Measurements from ENCODE around the gene LAX1. TPM values are rescaled to one million over a fixed set of nuclear protein-coding genes. Genes with fewer than 3 reads are reported as not detected.
"Not testable (repeated sequence)": the region's sequence is repeated elsewhere in the genome, so short reads cannot be mapped to it uniquely, and the experiment has no call there.

The LAX1 gene
- polyA plus RNA-seq, 1 donor from 2014 or later: 46.8 TPM

DNA sequence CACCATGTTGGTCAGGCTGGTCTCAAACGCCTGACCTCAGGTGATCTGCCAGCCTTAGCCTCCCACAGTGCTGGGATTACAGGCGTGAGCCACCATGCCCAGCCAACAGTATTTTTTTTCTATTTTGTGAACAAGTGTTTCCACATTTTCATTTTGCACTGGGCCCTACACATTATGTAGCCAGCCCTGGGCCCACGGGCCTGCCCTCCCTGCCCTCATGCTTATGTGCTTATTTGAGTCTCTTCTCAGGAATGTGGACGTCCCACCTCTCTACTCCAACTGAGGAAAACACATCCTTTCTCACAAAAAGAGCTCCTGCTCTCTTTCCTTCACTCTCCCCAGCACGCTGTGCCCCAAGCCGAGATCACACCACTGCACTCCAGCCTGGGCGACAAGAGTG, 17.0 kb downstream of the LAX1 start:
- H3K27me3 Mint-ChIP-seq: no peaks in the 10 kb centered on the region
- H3K4me1 Mint-ChIP-seq: no peaks in the 10 kb centered on the region
- peaks cover 0 to 2% (median 0%) of the 10 kb centered on the region in 3 donors for H3K9me3 Mint-ChIP-seq
- H3K36me3 Mint-ChIP-seq: no peaks in the 10 kb centered on the region
- no peak overlapping the region for H3K4me3 Mint-ChIP-seq
- peak overlapping the region in 1 of 3 donors; percentile 6 for H3K27ac Mint-ChIP-seq

DNA sequence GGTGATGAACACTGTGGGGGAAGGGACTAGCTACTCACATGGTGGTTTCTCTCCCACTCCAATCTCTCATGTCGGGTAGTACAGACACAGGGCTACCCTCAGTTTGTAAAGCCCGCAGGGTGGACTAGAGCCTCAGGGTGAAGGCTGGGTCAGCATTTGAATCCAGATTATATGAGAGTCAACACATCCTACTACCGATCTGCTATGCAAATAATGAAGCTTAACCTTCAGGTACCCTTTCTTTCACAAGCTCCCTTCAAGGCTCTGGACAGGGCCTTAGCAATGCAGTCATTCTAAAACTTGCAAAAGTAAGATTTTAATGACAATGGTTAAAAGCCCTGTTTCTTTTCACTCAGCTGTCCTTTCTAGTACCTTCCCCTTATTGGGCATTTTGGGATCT, 25.0 kb downstream of the LAX1 start:
- Mint-ChIP-seq H3K27ac (no peak overlapping the region), H3K4me3 (peak overlapping the region in 1 of 4 donors; percentile 6), H3K4me1 (peaks cover 2 to 4% (median 2%) of the 10 kb centered on the region in 3 donors), H3K36me3 (no peaks in the 10 kb centered on the region), H3K9me3 (peaks cover 0 to 2% (median 0%) of the 10 kb centered on the region in 3 donors), H3K27me3 (no peaks in the 10 kb centered on the region)

DNA sequence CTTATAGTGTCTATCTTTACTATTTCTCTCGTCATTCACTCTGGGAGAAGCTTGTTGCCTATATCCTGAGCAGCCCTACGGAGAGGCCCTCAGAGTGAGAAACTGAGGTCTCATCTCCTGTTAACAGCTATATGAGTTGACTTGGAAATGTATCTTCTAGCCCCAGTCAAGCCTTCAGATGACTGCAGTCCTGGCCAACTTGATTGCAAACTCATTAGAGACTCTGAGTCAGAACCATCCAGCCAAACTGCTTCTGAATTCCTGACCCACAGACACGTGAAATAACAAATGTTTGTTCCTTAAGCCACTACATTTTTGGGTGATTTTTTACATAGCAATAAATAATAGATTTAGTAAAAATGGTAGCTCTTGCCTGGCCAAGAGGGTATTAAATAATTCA, 26.5 kb downstream of the LAX1 start:
- H3K9me3 Mint-ChIP-seq: no peaks in the 10 kb centered on the region
- peak overlapping the region in 1 of 3 donors; percentile 31 for H3K27ac Mint-ChIP-seq
- no peaks in the 10 kb centered on the region for H3K36me3 Mint-ChIP-seq
- H3K27me3 Mint-ChIP-seq: no peaks in the 10 kb centered on the region
- H3K4me1 Mint-ChIP-seq: peaks cover 4 to 9% (median 7%) of the 10 kb centered on the region in 3 donors
- no peak overlapping the region for H3K4me3 Mint-ChIP-seq

DNA sequence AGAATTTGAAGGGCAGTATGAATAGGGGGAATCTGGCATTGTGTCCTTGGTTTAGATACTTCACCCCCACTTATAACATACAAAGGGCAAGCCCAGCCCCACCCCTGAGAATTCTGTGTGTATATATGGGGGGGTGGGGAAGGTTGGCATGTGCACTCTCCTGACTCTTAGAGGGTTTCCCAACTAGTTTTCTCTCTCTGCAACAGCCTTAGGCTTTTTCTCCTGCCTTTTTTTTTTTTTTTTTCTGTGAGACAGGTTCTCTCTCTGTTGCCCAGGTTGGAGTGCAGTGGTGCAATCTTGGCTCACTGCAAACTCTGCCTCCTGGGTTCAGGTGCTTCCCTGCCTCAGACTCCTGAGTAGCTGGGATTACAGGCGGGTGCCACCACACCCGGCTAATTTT, 27.5 kb downstream of the LAX1 start:
- Mint-ChIP-seq H3K27ac (no peak overlapping the region), H3K9me3 (no peaks in the 10 kb centered on the region), H3K36me3 (peaks cover 2% of the 10 kb centered on the region), H3K4me3 (no peak overlapping the region), H3K27me3 (no peaks in the 10 kb centered on the region), H3K4me1 (peaks cover 12 to 13% (median 13%) of the 10 kb centered on the region in 3 donors)

DNA sequence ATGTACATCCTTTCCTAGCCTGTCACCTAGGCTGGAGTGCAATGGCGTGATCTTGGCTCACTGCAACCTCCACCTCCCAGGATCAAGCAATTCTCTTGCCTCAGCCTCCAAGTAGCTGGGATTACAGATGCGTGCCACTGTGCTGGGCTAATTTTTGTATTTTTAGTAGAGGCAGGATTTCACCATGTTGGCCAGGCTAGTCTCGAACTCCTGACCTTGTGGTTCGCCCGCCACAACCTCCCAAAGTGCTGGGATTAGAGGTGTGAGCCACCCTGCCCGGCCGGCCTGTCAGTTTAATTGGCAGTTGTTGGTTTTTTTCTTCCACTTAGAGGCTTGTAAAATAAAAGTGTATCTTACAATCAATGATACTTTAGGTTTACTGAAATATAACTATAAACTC, 28.6 kb downstream of the LAX1 start:
- not testable (repeated sequence) for H3K9me3 Mint-ChIP-seq, H3K4me3 Mint-ChIP-seq, H3K27me3 Mint-ChIP-seq, H3K36me3 Mint-ChIP-seq
- Mint-ChIP-seq H3K4me1 (peaks cover 22 to 23% (median 23%) of the 10 kb centered on the region in 3 donors), H3K27ac (peak overlapping the region in 1 of 3 donors; percentile 18)

DNA sequence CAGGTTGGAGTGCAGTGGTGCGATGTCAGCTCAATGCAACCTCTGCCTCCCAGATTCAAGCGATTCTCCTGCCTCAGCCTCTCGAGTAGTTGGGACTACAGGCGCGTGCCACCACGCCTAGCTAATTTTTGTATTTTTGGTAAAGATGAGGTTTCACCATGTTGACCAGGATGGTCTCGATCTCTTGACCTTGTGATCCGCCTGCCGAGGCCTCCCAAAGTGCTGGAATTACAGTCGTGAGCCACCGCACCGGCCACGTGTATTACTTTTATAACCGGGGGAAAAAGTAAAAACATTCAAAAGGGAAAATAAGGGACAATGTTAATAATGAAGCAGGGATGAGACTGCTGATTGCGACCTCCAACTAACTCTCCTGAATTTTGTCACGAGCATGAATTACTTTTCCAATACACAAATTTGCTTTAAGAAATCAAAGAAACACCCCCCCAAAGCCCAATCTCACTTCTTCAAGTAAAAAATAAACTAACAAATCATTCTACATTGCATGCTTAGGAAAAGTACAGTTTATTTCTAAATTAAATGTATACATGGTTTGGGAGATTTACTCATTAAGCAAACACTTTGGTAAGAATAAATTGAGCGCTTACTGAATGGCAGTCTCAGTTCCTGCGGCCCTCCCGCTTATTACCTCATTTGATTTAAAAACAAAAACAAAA, 29.9 kb downstream of the LAX1 start:
- Mint-ChIP-seq H3K4me1 (peaks cover 25 to 34% (median 25%) of the 10 kb centered on the region in 3 donors), H3K36me3 (peaks cover 3% of the 10 kb centered on the region), H3K27ac (peak overlapping the region; percentile 83 to 99 (median 98))

DNA sequence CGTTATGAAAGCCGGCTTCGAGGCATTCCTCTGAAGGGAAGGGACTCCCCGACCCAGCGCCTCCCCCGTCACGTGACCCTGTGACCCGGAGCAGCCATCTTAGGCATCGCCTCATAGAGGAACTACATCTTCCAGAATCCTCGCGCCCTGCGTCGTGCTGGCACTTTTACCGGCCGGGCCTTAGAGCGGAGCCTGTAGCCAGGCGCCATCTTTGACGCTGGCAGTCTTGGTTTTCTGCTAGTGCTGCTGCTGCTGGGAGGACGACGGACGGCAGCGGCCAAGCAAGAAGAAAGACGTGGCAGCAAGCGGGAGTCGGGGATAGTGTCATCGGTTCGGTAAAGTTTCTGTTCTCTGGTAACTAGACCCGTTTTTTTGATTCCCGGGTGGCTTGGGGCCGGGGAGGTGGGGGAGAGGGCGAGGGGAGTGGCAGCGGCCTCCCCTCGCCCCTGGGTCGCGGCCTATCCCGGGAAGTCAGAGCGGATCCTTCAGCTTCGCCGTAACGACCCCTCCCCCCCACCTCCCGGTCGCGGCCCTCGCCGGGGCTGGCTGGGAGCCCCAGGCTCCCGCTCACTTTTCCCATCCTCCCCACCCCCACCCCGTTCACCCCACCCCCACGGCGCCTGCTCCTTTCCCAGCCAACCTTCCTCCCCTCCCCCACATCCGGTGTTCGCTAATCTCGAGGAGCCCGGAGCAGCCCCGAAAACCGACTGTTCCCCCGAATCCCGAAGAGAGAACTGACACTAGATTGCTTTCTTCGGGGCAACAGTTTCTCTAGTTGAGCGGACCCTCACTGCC, 30.7 kb downstream of the LAX1 start, which contains the start of the genes ZBED6 and ZC3H11A:
Gene ZBED6, plus strand, starts transcription at position 183 of the 795 bp plus-strand sequence. CDS start 1,900 bp downstream, outside the sequence.
Gene ZC3H11A, plus strand, starts transcription at position 183 of the 795 bp plus-strand sequence. CDS start 21,448 bp downstream, outside the sequence.
- H3K36me3 Mint-ChIP-seq: peaks cover 3% of the 10 kb centered on the region
- H3K9me3 Mint-ChIP-seq: no peaks in the 10 kb centered on the region

More for the DNA sequence above, 29.9 kb downstream of the LAX1 start:
- peak overlapping the region; percentile 93 to 99 (median 98) for H3K4me3 Mint-ChIP-seq
- no peaks in the 10 kb centered on the region for H3K27me3 Mint-ChIP-seq
- H3K9me3 Mint-ChIP-seq: no peaks in the 10 kb centered on the region

DNA sequence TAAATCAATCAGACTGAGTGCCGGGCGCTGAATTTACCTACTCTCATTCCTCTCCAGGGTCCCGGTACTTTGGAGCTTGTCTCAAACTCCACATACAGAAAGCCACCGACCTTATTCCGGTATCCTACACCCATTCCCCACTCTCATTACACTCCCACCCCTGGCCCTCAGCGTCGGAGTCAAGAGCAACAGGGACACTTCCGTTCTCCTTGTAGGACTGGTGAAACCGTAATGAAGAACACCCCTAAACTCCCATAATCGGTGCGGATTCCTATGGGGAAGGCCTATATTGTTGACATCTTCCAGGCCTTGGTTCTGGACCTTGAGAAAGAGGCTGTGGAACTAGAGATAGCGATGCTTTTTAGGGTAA, 31.2 kb downstream of the LAX1 start:
- Mint-ChIP-seq H3K36me3 (peaks cover 3% of the 10 kb centered on the region), H3K4me1 (peaks cover 29 to 40% (median 33%) of the 10 kb centered on the region in 3 donors), H3K9me3 (no peaks in the 10 kb centered on the region), H3K27me3 (no peaks in the 10 kb centered on the region), H3K27ac (peak overlapping the region; percentile 65 to 99 (median 93)), H3K4me3 (peak overlapping the region; percentile 93 to 99 (median 96))

More for the DNA sequence above, 30.7 kb downstream of the LAX1 start, which contains the start of the genes ZBED6 and ZC3H11A:
- H3K4me3 Mint-ChIP-seq: peak within 1 kb of the TSS; percentile 93 to 99 (median 98)
- peak within 1 kb of the TSS; percentile 83 to 99 (median 98) for H3K27ac Mint-ChIP-seq
- no peaks in the 10 kb centered on the region for H3K27me3 Mint-ChIP-seq
- H3K4me1 Mint-ChIP-seq: peaks cover 27 to 38% (median 30%) of the 10 kb centered on the region in 3 donors

DNA sequence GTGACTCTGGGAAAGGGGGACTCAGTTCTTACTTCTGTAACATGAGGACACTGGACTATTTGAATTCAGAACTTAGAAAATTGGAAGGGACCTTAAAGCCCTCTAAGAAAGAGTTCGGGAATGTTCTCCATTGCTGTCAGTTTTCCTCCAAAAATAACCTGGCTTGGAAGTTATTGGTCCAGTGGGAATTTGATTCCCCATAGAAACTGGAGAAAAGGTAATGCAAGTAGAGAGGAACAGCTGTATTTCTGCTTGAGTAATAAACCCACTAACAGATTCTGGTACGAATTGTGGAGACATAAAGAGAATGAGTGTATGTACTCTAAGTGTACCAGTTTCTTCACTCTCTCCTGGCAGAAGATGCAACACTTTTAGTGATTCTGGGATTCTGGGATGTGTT, 32.2 kb downstream of the LAX1 start:
- Mint-ChIP-seq H3K4me1 (peaks cover 30 to 45% (median 35%) of the 10 kb centered on the region in 3 donors), H3K27ac (peak overlapping the region in 2 of 3 donors; percentile 48 to 65), H3K9me3 (no peaks in the 10 kb centered on the region), H3K36me3 (peaks cover 3% of the 10 kb centered on the region), H3K4me3 (peak overlapping the region in 3 of 4 donors; percentile 93 to 99 (median 95)), H3K27me3 (no peaks in the 10 kb centered on the region)

DNA sequence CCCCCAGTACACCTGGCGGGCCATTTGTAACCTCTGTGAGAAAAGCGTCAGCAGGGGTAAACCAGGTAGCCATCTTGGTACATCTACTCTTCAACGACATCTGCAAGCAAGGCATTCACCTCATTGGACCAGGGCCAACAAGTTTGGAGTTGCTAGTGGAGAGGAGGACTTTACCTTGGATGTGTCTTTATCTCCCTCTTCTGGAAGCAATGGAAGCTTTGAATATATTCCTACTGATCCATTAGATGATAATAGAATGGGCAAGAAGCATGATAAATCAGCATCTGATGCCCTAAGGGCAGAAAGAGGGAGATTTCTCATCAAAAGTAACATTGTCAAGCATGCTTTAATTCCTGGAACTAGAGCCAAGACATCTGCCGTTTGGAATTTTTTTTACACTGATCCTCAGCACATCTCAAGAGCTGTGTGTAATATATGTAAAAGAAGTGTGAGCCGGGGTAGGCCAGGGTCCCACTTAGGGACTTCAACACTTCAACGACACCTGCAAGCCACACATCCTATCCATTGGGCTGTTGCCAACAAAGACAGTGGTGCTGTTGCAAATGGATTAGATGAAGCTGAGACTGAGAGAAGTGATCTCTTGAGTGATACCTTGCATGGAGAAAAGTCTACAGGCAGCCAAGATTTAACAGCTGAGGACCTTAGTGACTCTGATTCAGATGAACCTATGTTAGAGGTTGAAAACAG, 33.1 kb downstream of the LAX1 start:
- peaks cover 33 to 48% (median 35%) of the 10 kb centered on the region in 3 donors for H3K4me1 Mint-ChIP-seq
- peaks cover 5% of the 10 kb centered on the region for H3K36me3 Mint-ChIP-seq
- H3K9me3 Mint-ChIP-seq: no peaks in the 10 kb centered on the region
- no peaks in the 10 kb centered on the region for H3K27me3 Mint-ChIP-seq
- peak overlapping the region in 3 of 4 donors; percentile 31 to 95 (median 93) for H3K4me3 Mint-ChIP-seq
- no peak overlapping the region for H3K27ac Mint-ChIP-seq

DNA sequence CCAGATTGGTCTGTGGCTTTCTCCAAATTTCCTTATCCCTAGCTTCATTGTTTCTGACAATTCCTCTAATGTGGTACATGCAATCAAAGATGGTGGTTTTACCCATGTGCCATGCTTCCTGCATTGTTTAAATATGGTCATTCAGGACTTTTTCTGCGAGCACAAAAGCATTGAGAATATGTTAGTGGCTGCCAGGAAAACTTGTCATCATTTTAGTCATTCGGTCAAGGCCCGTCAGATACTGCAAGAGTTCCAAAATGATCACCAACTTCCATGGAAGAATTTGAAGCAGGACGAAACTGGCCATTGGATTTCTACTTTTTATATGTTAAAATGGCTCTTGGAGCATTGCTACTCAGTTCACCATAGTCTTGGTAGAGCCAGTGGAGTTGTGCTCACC, 34.2 kb downstream of the LAX1 start:
- peaks cover 38 to 52% (median 43%) of the 10 kb centered on the region in 3 donors for H3K4me1 Mint-ChIP-seq
- H3K36me3 Mint-ChIP-seq: peaks cover 5% of the 10 kb centered on the region
- H3K27ac Mint-ChIP-seq: no peak overlapping the region
- no peaks in the 10 kb centered on the region for H3K27me3 Mint-ChIP-seq
- H3K4me3 Mint-ChIP-seq: peak overlapping the region in 1 of 4 donors; percentile 18
- no peaks in the 10 kb centered on the region for H3K9me3 Mint-ChIP-seq

DNA sequence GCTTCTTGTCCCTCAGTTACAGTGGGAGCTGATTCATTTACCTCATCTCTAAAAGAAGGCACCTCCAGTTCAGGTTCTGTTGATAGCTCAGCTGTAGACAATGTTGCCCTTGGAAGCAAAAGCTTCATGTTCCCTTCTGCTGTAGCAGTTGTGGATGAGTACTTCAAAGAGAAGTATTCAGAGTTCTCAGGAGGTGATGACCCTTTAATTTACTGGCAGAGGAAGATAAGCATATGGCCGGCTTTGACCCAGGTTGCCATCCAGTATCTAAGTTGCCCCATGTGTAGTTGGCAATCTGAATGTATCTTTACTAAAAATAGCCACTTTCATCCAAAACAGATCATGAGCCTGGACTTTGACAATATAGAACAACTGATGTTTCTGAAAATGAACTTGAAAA, 35.0 kb downstream of the LAX1 start:
- H3K4me1 Mint-ChIP-seq: peaks cover 37 to 51% (median 45%) of the 10 kb centered on the region in 3 donors
- H3K4me3 Mint-ChIP-seq: peak overlapping the region in 2 of 4 donors; percentile 18 to 35
- no peaks in the 10 kb centered on the region for H3K27me3 Mint-ChIP-seq
- H3K27ac Mint-ChIP-seq: peak overlapping the region in 2 of 3 donors; percentile 15 to 41
- H3K36me3 Mint-ChIP-seq: peaks cover 8% of the 10 kb centered on the region
- no peaks in the 10 kb centered on the region for H3K9me3 Mint-ChIP-seq

DNA sequence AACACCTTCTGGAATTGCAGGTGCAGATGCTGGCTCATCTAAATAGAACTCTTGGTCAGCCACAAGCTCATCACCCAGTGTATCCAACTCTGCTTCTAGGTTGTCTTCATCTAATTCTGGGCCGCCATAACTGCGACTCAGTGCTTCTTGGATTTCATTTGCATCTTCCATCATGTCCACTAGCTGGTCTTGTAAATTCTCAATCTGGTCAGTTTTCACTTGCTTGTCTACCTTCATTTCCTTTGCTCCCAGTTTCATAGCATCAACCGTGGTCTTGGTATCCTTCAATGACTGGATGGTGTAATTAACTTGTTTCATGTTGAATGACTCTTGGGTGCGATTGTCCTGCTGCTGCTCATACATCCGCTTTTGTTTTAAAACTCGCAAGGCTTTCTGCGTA, 40.7 kb downstream of the LAX1 start:
- H3K4me3 Mint-ChIP-seq: no peak overlapping the region
- H3K27me3 Mint-ChIP-seq: no peaks in the 10 kb centered on the region
- H3K27ac Mint-ChIP-seq: no peak overlapping the region
- H3K4me1 Mint-ChIP-seq: peaks cover 17 to 25% (median 21%) of the 10 kb centered on the region in 3 donors
- peaks cover 9% of the 10 kb centered on the region for H3K36me3 Mint-ChIP-seq
- H3K9me3 Mint-ChIP-seq: no peaks in the 10 kb centered on the region

DNA sequence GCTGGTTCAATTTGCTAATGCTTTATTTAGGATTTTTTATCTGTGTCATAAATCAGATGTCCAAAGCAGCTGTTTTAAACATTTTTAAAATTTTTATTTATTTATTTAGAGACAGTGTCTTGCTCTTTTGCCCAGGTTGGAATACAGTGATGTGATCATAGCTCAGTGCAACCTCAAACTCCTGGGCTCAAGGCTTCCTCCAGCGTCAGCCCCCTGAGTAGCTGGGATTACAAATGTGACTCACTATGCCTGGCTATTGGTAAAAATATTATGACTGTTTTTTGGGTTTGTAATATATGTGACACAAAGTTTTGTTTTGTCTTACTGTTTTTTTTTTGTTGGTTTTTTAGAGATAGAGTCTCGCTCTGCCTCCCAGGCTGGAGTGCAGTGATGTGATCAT, 42.2 kb downstream of the LAX1 start:
- peaks cover 12 to 22% (median 21%) of the 10 kb centered on the region in 3 donors for H3K4me1 Mint-ChIP-seq
- no peaks in the 10 kb centered on the region for H3K27me3 Mint-ChIP-seq
- H3K9me3 Mint-ChIP-seq: no peaks in the 10 kb centered on the region
- no peak overlapping the region for H3K27ac Mint-ChIP-seq
- H3K36me3 Mint-ChIP-seq: peaks cover 9% of the 10 kb centered on the region
- H3K4me3 Mint-ChIP-seq: no peak overlapping the region

Measured in IgD-negative memory B cell (primary cell).